Sigmoid colon (tissue), 4 donors: ENCODE results near the gene TMOD2.

Experiments
- EP300 ChIP-seq, 4 donors: sonication (generic); formaldehyde crosslinking; IDR thresholded peaks; one replicate each; pipeline ENCODE4 v1.6.1; 2017; ENCODE audit warnings: antibody characterized with exemption in 4 of 4
- POLR2A ChIP-seq, 2 donors: fragments of 450-650 bp; IDR thresholded peaks; one replicate each; pipeline ENCODE4 v1.6.1; 2016; ENCODE audit warnings: antibody characterized with exemption in 2 of 2, mild to moderate bottlenecking in 2 of 2, moderate library complexity in 2 of 2
- TF ChIP-seq, protein P1 (sequence below), 4 experiments: fragments of 450-650 bp in 3 of 4; fragments of 200-600 bp in 1 of 4; IDR thresholded peaks; one replicate each; pipeline ENCODE4 v1.5.1; 2016 to 2019; ENCODE audit warnings: antibody characterized with exemption in 4 of 4, mild to moderate bottlenecking in 3 of 4, moderate library complexity in 2 of 4

DNA sequence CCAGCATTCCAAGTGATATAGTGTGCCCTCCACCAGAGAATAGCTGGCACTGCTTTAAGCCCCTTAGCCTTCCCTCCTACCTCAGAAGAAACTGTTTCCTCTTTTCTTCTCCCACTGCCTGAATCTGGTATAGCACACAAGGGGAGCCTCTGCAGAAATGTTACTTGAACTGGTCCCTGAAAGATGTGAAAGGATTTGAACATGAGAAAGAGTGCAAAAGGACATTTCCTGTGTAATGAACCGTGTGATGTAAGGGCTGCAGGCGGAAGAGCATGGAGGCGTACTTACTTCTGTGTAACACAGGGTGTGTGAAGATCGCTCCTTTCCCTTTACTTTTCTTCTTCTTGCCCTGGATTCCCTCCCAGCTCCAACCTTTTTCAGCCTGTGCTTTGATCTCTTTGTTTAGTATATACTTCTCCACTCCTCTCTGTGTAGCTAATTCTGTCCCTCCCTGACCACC is 86.4 kb downstream of the TMOD2 start:
- TF ChIP-seq, protein P1, sequence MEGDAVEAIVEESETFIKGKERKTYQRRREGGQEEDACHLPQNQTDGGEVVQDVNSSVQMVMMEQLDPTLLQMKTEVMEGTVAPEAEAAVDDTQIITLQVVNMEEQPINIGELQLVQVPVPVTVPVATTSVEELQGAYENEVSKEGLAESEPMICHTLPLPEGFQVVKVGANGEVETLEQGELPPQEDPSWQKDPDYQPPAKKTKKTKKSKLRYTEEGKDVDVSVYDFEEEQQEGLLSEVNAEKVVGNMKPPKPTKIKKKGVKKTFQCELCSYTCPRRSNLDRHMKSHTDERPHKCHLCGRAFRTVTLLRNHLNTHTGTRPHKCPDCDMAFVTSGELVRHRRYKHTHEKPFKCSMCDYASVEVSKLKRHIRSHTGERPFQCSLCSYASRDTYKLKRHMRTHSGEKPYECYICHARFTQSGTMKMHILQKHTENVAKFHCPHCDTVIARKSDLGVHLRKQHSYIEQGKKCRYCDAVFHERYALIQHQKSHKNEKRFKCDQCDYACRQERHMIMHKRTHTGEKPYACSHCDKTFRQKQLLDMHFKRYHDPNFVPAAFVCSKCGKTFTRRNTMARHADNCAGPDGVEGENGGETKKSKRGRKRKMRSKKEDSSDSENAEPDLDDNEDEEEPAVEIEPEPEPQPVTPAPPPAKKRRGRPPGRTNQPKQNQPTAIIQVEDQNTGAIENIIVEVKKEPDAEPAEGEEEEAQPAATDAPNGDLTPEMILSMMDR (IDR thresholded peaks at IDR 0.05), result no peak
- no peak for TF ChIP-seq EP300 (IDR thresholded peaks at IDR 0.05)
- no peak for TF ChIP-seq POLR2A (IDR thresholded peaks at IDR 0.05)
